ENCODE measurements around the gene SOX21. TPM values are rescaled to one million over a fixed set of nuclear protein-coding genes. Genes with fewer than 3 reads are reported as not detected.

SOX21 gene
- total RNA-seq, 1 experiment from 2014 or later, result not detected

GRCh38 chr13:94677799-94678198, 34.5 kb downstream of the SOX21 start:
- Mint-ChIP-seq H3K4me1 (ENCODE audit: insufficient read depth, unreplicated experiment) (no peaks in the 10 kb centered on the region), H3K27ac (ENCODE audit: low read depth, unreplicated experiment) (no peak overlapping the region), H3K4me3 (ENCODE audit: unreplicated experiment) (no peak overlapping the region)

GRCh38 chr13:94674609-94675348, 37.6 kb downstream of the SOX21 start:
- intact Hi-C loops (cut with micrococcal nuclease), result loop anchor here (1.0 to 2.0 kb wide), 3 partner anchors 54 to 730 kb away; no protein-coding TSS in a partner anchor
- CTCF ChIA-PET, result interaction anchor here (0.6 to 8.9 kb wide), 38 partner anchors 9 to 1519 kb away, joined by 3 to 113 read pairs (median 3); no protein-coding TSS in a partner anchor
- POLR2A ChIA-PET, result interaction anchor here (1.1 kb wide), 1 partner anchor 480 kb away, joined by 5 read pairs; no protein-coding TSS in a partner anchor
- H3K9me3 Mint-ChIP-seq (ENCODE audit: unreplicated experiment), result no peaks in the 10 kb centered on the region
- no peak overlapping the region for H3K27ac Mint-ChIP-seq (ENCODE audit: low read depth, unreplicated experiment)
- no peaks in the 10 kb centered on the region for H3K4me1 Mint-ChIP-seq (ENCODE audit: insufficient read depth, unreplicated experiment)
- no peaks in the 10 kb centered on the region for H3K27me3 Mint-ChIP-seq (ENCODE audit: insufficient read depth, unreplicated experiment)
- no TSS peak for BruUV-seq (replicated peaks)
- H3K4me3 Mint-ChIP-seq (ENCODE audit: unreplicated experiment), result no peak overlapping the region
- DNase-seq (ENCODE audit: unreplicated experiment), result peak; percentile 69
- TF ChIP-seq CTCF (IDR thresholded peaks at IDR 0.05; ENCODE audit: unreplicated experiment), result peak; percentile 70
- H3K36me3 Mint-ChIP-seq (ENCODE audit: insufficient read depth, unreplicated experiment), result no peaks in the 10 kb centered on the region

More at GRCh38 chr13:94677799-94678198, 34.5 kb downstream of the SOX21 start:
- intact Hi-C loops (cut with micrococcal nuclease), result no loop called here
- H3K36me3 Mint-ChIP-seq (ENCODE audit: insufficient read depth, unreplicated experiment), result no peaks in the 10 kb centered on the region
- POLR2A ChIA-PET, result no interaction called here
- TF ChIP-seq CTCF (IDR thresholded peaks at IDR 0.05; ENCODE audit: unreplicated experiment), result no peak
- no TSS peak for BruUV-seq (replicated peaks)
- no peak for DNase-seq (ENCODE audit: unreplicated experiment)
- H3K27me3 Mint-ChIP-seq (ENCODE audit: insufficient read depth, unreplicated experiment), result no peaks in the 10 kb centered on the region
- no peaks in the 10 kb centered on the region for H3K9me3 Mint-ChIP-seq (ENCODE audit: unreplicated experiment)
- CTCF ChIA-PET, result interaction anchor here (0.8 to 8.9 kb wide), 3 partner anchors 15 to 512 kb away, joined by 3 to 113 read pairs (median 4); no protein-coding TSS in a partner anchor

GRCh38 chr13:94673851-94674250, 38.5 kb downstream of the SOX21 start:
- Mint-ChIP-seq H3K27ac (ENCODE audit: low read depth, unreplicated experiment) (no peak overlapping the region), H3K4me1 (ENCODE audit: insufficient read depth, unreplicated experiment) (no peaks in the 10 kb centered on the region), H3K9me3 (ENCODE audit: unreplicated experiment) (no peaks in the 10 kb centered on the region), H3K27me3 (ENCODE audit: insufficient read depth, unreplicated experiment) (no peaks in the 10 kb centered on the region), H3K4me3 (ENCODE audit: unreplicated experiment) (no peak overlapping the region), H3K36me3 (ENCODE audit: insufficient read depth, unreplicated experiment) (no peaks in the 10 kb centered on the region)
- BruUV-seq (replicated peaks), result no TSS peak
- CTCF ChIA-PET, result interaction anchor here (0.6 to 8.9 kb wide), 16 partner anchors 8 to 751 kb away, joined by 3 to 113 read pairs (median 5); no protein-coding TSS in a partner anchor
- no peak for TF ChIP-seq CTCF (IDR thresholded peaks at IDR 0.05; ENCODE audit: unreplicated experiment)
- no peak for DNase-seq (ENCODE audit: unreplicated experiment)
- POLR2A ChIA-PET, result no interaction called here
- intact Hi-C loops (cut with micrococcal nuclease), result loop anchor here (2.0 kb wide), 1 partner anchor 731 kb away; no protein-coding TSS in a partner anchor

GRCh38 chr13:94672400-94672799, 39.9 kb downstream of the SOX21 start:
- CTCF ChIA-PET, result interaction anchor here (0.6 to 8.9 kb wide), 6 partner anchors 8 to 1501 kb away, joined by 3 to 113 read pairs (median 4); no protein-coding TSS in a partner anchor
- POLR2A ChIA-PET, result no interaction called here
- H3K4me1 Mint-ChIP-seq (ENCODE audit: insufficient read depth, unreplicated experiment), result no peaks in the 10 kb centered on the region
- H3K27ac Mint-ChIP-seq (ENCODE audit: low read depth, unreplicated experiment), result no peak overlapping the region
- H3K9me3 Mint-ChIP-seq (ENCODE audit: unreplicated experiment), result no peaks in the 10 kb centered on the region
- BruUV-seq (replicated peaks), result no TSS peak
- TF ChIP-seq CTCF (IDR thresholded peaks at IDR 0.05; ENCODE audit: unreplicated experiment), result no peak
- DNase-seq (ENCODE audit: unreplicated experiment), result no peak
- no peaks in the 10 kb centered on the region for H3K27me3 Mint-ChIP-seq (ENCODE audit: insufficient read depth, unreplicated experiment)
- H3K4me3 Mint-ChIP-seq (ENCODE audit: unreplicated experiment), result no peak overlapping the region
- intact Hi-C loops (cut with micrococcal nuclease), result no loop called here
- H3K36me3 Mint-ChIP-seq (ENCODE audit: insufficient read depth, unreplicated experiment), result no peaks in the 10 kb centered on the region
